ENCODE data around the gene TMX4. TPM values are rescaled to one million over a fixed set of nuclear protein-coding genes. Genes with fewer than 3 reads are reported as not detected.

TMX4 gene
- total RNA-seq, 2 experiments from 2014 or later = 39.8 to 47.9 TPM

DNA sequence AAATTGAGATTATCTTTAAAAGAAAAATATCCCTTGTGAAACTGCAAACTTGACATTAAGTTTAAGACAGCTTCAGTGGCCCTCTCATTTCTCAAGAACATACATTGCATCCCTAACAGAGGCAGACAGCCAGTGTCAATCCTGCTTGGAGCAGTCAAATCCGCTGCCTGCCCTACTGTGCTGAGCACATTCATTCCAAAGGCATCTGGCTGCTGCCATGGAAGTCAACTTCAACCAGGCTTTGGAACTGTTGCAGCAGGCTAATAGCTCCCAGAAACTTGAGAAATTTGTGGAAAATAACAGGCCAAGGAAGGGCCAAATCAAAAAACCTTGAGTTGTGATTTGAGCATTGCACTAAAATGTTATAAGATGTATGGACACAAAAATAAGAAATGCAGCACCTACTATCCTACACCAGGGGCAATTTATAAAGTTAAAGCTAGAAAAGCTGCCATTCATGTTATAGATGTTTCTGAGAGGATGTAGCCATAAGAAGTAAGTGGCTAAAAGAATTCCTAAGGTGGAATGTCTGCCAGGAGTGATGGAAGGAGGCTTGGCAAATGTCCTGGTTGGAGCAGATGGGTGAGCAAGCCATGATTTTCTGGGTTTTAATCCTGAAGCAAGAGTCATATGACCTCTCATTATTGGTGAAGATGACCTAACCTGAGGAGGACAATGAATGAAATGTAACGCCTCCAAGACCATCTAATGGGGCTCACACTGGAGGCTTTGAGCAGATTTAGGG lies 47.9 kb downstream of the TMX4 start:
- no peaks in the 10 kb centered on the region for H3K36me3 Mint-ChIP-seq (ENCODE audit: low read depth)
- Histone ChIP-seq H3K4me1 (ENCODE audit: insufficient read depth, low read length) (no peaks in the 10 kb centered on the region), H3K27ac (ENCODE audit: low read depth in 1 of 2, low read length in 2 of 2) (no peak overlapping the region), H3K36me3 (ENCODE audit: insufficient read depth, low read length) (no peaks in the 10 kb centered on the region), H3K27me3 (ENCODE audit: control insufficient read depth in 1 of 2, insufficient read depth in 2 of 2, low read length in 2 of 2) (no peaks in the 10 kb centered on the region), H3K9me3 (ENCODE audit: control insufficient read depth in 1 of 2, insufficient read depth in 1 of 2, low read length in 2 of 2) (no peaks in the 10 kb centered on the region), H3K4me3 (ENCODE audit: low read length) (no peak overlapping the region)
- DNase-seq (no peak), ATAC-seq (ENCODE audit: poor library complexity) (no peak)
- H3K27me3 Mint-ChIP-seq = peaks cover 4% of the 10 kb centered on the region
- intact Hi-C loops (cut with DNase I, micrococcal nuclease) = no loop called here
- no peaks in the 10 kb centered on the region for H3K9me3 Mint-ChIP-seq
- H3K4me3 Mint-ChIP-seq = no peak overlapping the region
- no peak overlapping the region for H3K27ac Mint-ChIP-seq
- H3K4me1 Mint-ChIP-seq (ENCODE audit: low read depth) = no peaks in the 10 kb centered on the region
- TF ChIP-seq, protein P1, sequence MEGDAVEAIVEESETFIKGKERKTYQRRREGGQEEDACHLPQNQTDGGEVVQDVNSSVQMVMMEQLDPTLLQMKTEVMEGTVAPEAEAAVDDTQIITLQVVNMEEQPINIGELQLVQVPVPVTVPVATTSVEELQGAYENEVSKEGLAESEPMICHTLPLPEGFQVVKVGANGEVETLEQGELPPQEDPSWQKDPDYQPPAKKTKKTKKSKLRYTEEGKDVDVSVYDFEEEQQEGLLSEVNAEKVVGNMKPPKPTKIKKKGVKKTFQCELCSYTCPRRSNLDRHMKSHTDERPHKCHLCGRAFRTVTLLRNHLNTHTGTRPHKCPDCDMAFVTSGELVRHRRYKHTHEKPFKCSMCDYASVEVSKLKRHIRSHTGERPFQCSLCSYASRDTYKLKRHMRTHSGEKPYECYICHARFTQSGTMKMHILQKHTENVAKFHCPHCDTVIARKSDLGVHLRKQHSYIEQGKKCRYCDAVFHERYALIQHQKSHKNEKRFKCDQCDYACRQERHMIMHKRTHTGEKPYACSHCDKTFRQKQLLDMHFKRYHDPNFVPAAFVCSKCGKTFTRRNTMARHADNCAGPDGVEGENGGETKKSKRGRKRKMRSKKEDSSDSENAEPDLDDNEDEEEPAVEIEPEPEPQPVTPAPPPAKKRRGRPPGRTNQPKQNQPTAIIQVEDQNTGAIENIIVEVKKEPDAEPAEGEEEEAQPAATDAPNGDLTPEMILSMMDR (IDR thresholded peaks at IDR 0.05) = no peak
- CTCF ChIA-PET = no interaction called here
- POLR2A ChIA-PET = no interaction called here

DNA sequence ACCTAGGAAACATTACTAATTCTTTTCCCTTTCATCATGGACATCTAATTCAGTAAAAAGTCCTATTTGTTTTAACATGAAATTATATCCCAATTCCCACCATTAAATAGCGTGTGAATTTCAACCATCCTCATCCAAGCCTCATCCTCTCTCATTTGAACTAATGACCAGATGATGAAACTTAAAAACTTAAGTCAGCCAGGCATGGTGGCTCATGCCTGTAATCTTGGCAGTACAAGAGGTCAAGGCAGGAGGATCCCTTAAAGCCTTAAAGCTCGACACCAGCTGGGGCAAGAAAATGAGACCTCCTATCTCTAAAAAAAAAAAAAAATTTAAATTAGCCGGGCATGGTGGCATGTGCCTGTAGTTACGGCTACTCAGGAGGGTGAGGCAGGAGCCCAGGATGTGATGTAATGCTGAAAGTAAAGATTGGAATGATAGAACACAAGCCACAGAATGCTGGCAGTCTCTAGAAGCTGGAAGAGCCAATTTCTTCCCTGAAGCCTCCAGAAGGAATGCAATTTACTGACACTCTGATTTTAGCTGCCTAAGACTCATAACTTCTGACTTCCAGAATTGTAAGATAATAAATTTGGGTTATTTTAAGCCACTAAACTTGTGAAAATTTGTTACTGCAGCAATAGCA lies 52.2 kb downstream of the TMX4 start:
- H3K36me3 ChIP-seq (ENCODE audit: insufficient read depth, low read length) = no peaks in the 10 kb centered on the region
- POLR2A ChIA-PET = no interaction called here
- no peak overlapping the region for H3K27ac ChIP-seq (ENCODE audit: low read depth in 1 of 2, low read length in 2 of 2)
- DNase-seq (no peak), ATAC-seq (ENCODE audit: poor library complexity) (no peak)
- TF ChIP-seq, protein P1 (IDR thresholded peaks at IDR 0.05) = no peak
- H3K4me1 ChIP-seq (ENCODE audit: insufficient read depth, low read length) = no peaks in the 10 kb centered on the region
- CTCF ChIA-PET = no interaction called here
- Mint-ChIP-seq H3K36me3 (ENCODE audit: low read depth) (no peaks in the 10 kb centered on the region), H3K4me3 (no peak overlapping the region), H3K27ac (no peak overlapping the region), H3K4me1 (ENCODE audit: low read depth) (no peaks in the 10 kb centered on the region), H3K27me3 (peaks cover 24% of the 10 kb centered on the region), H3K9me3 (no peaks in the 10 kb centered on the region)
- H3K9me3 ChIP-seq (ENCODE audit: control insufficient read depth in 1 of 2, insufficient read depth in 1 of 2, low read length in 2 of 2) = no peaks in the 10 kb centered on the region
- intact Hi-C loops (cut with DNase I, micrococcal nuclease) = no loop called here
- H3K4me3 ChIP-seq (ENCODE audit: low read length) = no peak overlapping the region
- no peaks in the 10 kb centered on the region for H3K27me3 ChIP-seq (ENCODE audit: control insufficient read depth in 1 of 2, insufficient read depth in 2 of 2, low read length in 2 of 2)

DNA sequence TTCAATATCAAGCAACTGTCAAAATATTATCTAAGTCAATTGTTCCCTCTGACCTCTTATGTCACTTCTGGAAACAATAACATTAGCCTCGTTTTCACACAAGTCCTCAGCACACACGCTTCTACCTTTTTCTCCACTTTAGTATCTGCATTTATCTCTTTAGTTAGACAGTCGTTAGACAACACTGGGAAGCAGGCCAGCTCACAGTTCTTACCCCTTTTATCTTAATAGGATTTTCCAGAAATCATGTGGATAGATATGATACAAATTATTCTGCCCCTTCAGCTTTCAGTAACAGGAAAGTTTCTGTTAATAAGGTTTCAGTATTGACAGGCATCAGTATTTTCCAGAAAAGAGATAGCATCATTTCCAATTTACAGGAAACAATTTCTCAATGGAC lies 53.4 kb downstream of the TMX4 start:
- Mint-ChIP-seq H3K9me3 (no peaks in the 10 kb centered on the region), H3K36me3 (ENCODE audit: low read depth) (no peaks in the 10 kb centered on the region), H3K27ac (no peak overlapping the region), H3K4me1 (ENCODE audit: low read depth) (no peaks in the 10 kb centered on the region), H3K27me3 (peaks cover 26% of the 10 kb centered on the region), H3K4me3 (no peak overlapping the region)
- TF ChIP-seq, protein P1 (IDR thresholded peaks at IDR 0.05) = no peak
- Histone ChIP-seq H3K4me1 (ENCODE audit: insufficient read depth, low read length) (no peaks in the 10 kb centered on the region), H3K36me3 (ENCODE audit: insufficient read depth, low read length) (no peaks in the 10 kb centered on the region), H3K4me3 (ENCODE audit: low read length) (no peak overlapping the region), H3K27ac (ENCODE audit: low read depth in 1 of 2, low read length in 2 of 2) (no peak overlapping the region), H3K27me3 (ENCODE audit: control insufficient read depth in 1 of 2, insufficient read depth in 2 of 2, low read length in 2 of 2) (no peaks in the 10 kb centered on the region), H3K9me3 (ENCODE audit: control insufficient read depth in 1 of 2, insufficient read depth in 1 of 2, low read length in 2 of 2) (no peaks in the 10 kb centered on the region)
- CTCF ChIA-PET = no interaction called here
- no peak for DNase-seq
- no peak for ATAC-seq (ENCODE audit: poor library complexity)
- POLR2A ChIA-PET = no interaction called here
- intact Hi-C loops (cut with DNase I, micrococcal nuclease) = no loop called here

All from CD4-positive, alpha-beta T cell (primary cell).